ENCODE measurements around the gene SIPA1L3. TPM values are rescaled to one million over a fixed set of nuclear protein-coding genes. Genes with fewer than 3 reads are reported as not detected.

Gene SIPA1L3
- total and polyA plus RNA-seq, 2 of the 13 experiments (the other 11 are each of a cell fraction or from before 2014, with no cell fraction given): 5.5 to 7.7 TPM

DNA sequence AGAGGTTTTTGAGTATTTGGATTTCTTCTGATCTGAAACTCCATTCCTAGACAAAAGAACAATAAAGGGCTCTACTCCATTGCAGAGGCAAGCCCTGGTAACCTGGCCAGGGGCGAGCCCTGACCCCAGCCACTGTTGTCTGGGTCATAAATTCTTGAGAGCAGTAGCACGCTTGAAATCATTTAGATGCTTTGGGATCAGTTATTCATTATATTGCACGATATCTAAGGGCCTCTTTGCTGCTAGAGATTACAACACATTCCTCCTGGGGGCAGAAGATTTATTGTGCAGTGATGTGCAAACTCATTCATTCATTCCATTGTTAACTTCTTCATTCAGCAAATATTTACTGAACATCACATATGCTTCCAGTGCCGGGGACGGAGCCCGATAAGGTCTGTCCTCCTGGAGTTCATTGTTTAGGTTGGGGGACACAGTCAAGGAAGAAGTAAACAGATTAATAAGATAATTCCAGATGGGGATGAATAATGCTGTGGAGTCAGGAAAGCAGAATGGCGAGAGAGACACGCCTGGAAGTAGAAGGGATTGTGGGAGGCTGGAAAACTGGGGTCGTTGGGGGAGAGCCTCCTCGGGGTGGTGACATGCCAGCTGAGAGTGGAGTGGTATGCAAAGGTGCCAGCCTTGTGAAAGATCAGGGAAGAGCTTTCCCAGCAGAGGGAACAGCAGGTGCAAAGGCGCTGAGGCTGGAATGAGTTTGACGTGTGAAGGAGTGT is 34.9 kb downstream of the SIPA1L3 start (continued):
- TF ChIP-seq BCL3 (CRISPR knock-in tag; IDR thresholded peaks at IDR 0.05) (no peak), HNF4G (IDR thresholded peaks at IDR 0.05; ENCODE audit: borderline replicate concordance, low read depth, low read length) (no peak), HNF4G (CRISPR knock-in tag; IDR thresholded peaks at IDR 0.05; ENCODE audit: borderline replicate concordance, low read depth) (no peak), ZNF335 (CRISPR knock-in tag; IDR thresholded peaks at IDR 0.05) (no peak), FOXP1 (IDR thresholded peaks at IDR 0.05) (no peak), FOXP1 (CRISPR knock-in tag; IDR thresholded peaks at IDR 0.05) (0 out of 2 replicates have a peak, but pooled peaks have one; percentile 3), GATAD2A (CRISPR knock-in tag; IDR thresholded peaks at IDR 0.05) (peak; percentile 6; the same call in 1 of the 2 replicates), SOX13 (IDR thresholded peaks at IDR 0.05) (no peak), SOX13 (CRISPR knock-in tag; conservative IDR thresholded peaks at IDR 0.05 in 1 of 2, IDR thresholded peaks at IDR 0.05 in 1 of 2) (peak in 1 of 2 experiments; percentile 85; a peak in 2 of 4 replicates)
- TF ChIP-seq, protein P1, sequence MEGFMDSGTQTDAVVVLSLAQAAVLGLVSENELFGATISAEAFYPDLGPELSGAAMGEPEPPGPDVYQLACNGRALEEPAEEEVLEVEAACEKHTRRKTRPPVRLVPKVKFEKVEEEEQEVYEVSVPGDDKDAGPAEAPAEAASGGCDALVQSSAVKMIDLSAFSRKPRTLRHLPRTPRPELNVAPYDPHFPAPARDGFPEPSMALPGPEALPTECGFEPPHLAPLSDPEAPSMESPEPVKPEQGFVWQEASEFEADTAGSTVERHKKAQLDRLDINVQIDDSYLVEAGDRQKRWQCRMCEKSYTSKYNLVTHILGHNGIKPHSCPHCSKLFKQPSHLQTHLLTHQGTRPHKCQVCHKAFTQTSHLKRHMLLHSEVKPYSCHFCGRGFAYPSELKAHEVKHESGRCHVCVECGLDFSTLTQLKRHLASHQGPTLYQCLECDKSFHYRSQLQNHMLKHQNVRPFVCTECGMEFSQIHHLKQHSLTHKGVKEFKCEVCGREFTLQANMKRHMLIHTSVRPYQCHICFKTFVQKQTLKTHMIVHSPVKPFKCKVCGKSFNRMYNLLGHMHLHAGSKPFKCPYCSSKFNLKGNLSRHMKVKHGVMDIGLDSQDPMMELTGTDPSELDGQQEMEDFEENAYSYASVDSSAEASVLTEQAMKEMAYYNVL (CRISPR knock-in tag; IDR thresholded peaks at IDR 0.05; ENCODE audit: borderline replicate concordance): peak; percentile 91; the same call in 1 of the 2 replicates
- TF ChIP-seq, protein P2, sequence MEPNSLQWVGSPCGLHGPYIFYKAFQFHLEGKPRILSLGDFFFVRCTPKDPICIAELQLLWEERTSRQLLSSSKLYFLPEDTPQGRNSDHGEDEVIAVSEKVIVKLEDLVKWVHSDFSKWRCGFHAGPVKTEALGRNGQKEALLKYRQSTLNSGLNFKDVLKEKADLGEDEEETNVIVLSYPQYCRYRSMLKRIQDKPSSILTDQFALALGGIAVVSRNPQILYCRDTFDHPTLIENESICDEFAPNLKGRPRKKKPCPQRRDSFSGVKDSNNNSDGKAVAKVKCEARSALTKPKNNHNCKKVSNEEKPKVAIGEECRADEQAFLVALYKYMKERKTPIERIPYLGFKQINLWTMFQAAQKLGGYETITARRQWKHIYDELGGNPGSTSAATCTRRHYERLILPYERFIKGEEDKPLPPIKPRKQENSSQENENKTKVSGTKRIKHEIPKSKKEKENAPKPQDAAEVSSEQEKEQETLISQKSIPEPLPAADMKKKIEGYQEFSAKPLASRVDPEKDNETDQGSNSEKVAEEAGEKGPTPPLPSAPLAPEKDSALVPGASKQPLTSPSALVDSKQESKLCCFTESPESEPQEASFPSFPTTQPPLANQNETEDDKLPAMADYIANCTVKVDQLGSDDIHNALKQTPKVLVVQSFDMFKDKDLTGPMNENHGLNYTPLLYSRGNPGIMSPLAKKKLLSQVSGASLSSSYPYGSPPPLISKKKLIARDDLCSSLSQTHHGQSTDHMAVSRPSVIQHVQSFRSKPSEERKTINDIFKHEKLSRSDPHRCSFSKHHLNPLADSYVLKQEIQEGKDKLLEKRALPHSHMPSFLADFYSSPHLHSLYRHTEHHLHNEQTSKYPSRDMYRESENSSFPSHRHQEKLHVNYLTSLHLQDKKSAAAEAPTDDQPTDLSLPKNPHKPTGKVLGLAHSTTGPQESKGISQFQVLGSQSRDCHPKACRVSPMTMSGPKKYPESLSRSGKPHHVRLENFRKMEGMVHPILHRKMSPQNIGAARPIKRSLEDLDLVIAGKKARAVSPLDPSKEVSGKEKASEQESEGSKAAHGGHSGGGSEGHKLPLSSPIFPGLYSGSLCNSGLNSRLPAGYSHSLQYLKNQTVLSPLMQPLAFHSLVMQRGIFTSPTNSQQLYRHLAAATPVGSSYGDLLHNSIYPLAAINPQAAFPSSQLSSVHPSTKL (CRISPR knock-in tag; IDR thresholded peaks at IDR 0.05): 0 out of 2 replicates have a peak, but pooled peaks have one; percentile 5
